ENCODE measurements around the gene AFG1L.

AFG1L gene

DNA sequence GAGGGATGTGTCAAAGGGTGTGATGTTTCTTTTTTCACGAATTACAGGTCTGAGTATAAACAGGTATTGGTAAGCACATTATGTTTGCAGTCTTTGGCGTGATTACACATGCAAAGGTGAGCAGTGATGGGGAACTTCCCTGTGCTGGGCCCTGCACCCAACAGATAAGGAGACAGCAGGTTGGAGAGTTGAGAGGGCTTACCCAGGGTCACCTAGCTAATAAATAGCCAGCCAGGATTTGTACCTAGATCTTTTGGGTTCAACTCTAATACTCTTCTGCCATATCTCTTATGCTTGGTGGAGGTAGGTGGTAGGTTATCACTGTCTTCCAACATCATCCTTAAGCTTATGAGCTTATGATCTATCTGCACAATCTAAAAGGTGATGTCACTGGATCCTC, 46.5 kb downstream of the AFG1L start:
- TF ChIP-seq JUND (IDR thresholded peaks at IDR 0.05; ENCODE audit: low read depth): no peak
- in situ Hi-C loops (cut with HindIII; ENCODE audit: low pct_unique_long_range_greater_than_20kb, low sequenced_read_pairs): no loop called here
- no peak for DNase-seq (ENCODE audit: low read depth in 1 of 2, low spot score in 1 of 2)

DNA sequence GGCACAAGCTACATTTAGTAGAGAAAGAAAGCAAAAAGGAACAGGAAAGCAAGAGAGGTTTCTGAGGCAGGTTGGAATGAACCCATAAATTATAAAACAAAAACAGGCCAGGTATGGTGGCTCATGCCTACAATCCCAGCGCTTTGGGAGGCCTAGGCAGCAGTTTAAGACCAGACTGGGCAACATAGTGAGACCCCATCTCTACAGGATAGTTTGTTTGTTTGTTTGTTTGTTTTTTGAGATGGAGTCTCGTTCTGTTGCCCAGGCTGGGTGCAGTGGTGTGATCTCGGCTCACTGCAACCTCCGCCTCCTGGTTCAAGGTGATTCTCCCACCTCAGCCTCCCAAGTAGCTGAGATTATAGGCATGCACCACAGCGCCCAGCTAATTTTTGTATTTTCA, 49.0 kb downstream of the AFG1L start:
- in situ Hi-C loops (cut with HindIII; ENCODE audit: low pct_unique_long_range_greater_than_20kb, low sequenced_read_pairs): no loop called here
- no peak for TF ChIP-seq JUND (IDR thresholded peaks at IDR 0.05; ENCODE audit: low read depth)
- no peak for DNase-seq (ENCODE audit: low read depth in 1 of 2, low spot score in 1 of 2)

DNA sequence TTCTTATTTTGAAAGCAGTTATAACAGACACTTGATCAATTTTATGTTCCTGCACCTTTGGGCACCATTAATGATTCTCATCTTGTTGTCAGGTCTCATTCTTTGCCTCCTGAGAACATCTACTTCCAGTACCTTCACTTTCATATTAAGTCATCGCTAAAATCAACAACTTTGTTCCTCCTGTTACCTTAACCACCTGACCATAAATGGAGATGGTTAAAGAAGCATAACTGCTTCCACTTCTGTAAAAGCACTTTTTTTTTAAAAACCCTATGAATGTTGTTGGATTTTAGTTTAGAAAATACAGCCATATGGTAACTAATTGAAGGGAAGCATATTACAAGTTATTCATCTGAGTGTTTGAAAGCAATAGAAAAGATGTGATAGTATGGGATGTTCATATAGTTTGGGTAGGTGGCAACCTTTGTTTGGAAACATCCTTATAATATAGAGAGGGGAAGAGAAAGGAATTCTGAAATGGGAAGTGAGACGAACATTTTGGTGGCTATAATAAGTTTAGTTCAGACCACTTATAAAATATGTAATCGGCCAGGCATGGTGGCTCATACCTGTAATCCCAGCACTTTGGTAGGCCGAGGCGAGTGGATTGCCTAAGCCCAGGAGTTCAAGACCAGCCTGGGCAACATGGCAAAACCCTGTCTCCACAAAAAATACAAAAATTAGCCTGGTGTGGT, 53.9 kb downstream of the AFG1L start:
- no peak for DNase-seq (ENCODE audit: low read depth in 1 of 2, low spot score in 1 of 2)
- TF ChIP-seq JUND (IDR thresholded peaks at IDR 0.05; ENCODE audit: low read depth): no peak
- in situ Hi-C loops (cut with HindIII; ENCODE audit: low pct_unique_long_range_greater_than_20kb, low sequenced_read_pairs): no loop called here

- TF ChIP-seq JUND (IDR thresholded peaks at IDR 0.05; ENCODE audit: low read depth): no peak
- no peak for DNase-seq (ENCODE audit: low read depth in 1 of 2, low spot score in 1 of 2)
- in situ Hi-C loops (cut with HindIII; ENCODE audit: low pct_unique_long_range_greater_than_20kb, low sequenced_read_pairs): no loop called here
These were observed 55.7 kb downstream of the AFG1L start for GRCh38 chr6:108350528-108350927.

DNA sequence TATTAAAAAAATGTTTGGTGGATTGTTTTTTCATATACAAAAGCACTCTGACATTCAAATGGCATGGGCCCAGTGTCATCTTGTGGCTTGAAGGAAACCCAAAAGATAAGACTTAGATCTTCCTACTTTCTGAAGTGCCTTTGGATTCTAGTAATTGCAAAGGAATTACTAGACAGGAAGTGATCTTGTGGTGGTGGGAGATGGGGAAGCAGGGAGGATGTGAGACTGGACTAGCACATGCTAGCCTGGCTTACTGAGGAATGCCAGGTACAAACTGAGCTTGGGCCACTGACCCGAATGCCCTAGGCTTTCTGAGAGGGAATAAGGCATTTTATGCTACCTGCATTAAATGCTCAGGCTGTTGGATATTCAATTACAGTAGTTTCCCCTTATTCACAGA, 59.0 kb downstream of the AFG1L start:
- in situ Hi-C loops (cut with HindIII; ENCODE audit: low pct_unique_long_range_greater_than_20kb, low sequenced_read_pairs): no loop called here

DNA sequence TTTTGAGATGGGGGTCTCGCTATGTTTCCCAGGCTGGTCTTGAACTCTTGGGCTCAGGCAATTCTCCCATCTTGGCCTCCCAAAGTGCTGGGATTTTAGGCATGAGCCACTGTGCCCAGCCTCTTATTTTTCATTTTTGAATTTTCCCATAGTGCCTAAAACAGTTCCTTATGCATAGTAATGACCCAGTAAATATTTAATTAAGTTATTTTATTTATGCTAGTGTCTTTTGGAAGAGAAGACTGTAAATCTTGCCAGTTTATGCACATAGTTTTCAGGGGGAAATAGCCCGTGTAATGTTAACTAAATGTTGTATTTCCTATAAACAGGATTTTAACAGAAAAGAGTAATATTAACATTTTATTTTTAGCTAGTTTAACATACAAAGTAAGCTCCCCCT, 60.3 kb downstream of the AFG1L start:
- no peak for DNase-seq (ENCODE audit: low read depth in 1 of 2, low spot score in 1 of 2)
- TF ChIP-seq JUND (IDR thresholded peaks at IDR 0.05; ENCODE audit: low read depth): no peak

More for the DNA sequence above, 59.0 kb downstream of the AFG1L start:
- DNase-seq (ENCODE audit: low read depth in 1 of 2, low spot score in 1 of 2): no peak
- TF ChIP-seq JUND (IDR thresholded peaks at IDR 0.05; ENCODE audit: low read depth): no peak

GRCh38 chr6:108355890-108356289, 61.0 kb downstream of the AFG1L start:
- TF ChIP-seq JUND (IDR thresholded peaks at IDR 0.05; ENCODE audit: low read depth): no peak
- DNase-seq (ENCODE audit: low read depth in 1 of 2, low spot score in 1 of 2): no peak
- in situ Hi-C loops (cut with HindIII; ENCODE audit: low pct_unique_long_range_greater_than_20kb, low sequenced_read_pairs): no loop called here

More for the DNA sequence above, 60.3 kb downstream of the AFG1L start:
- in situ Hi-C loops (cut with HindIII; ENCODE audit: low pct_unique_long_range_greater_than_20kb, low sequenced_read_pairs): no loop called here

- no peak for TF ChIP-seq JUND (IDR thresholded peaks at IDR 0.05; ENCODE audit: low read depth)
- peak in 1 of 2 experiments; percentile 7 for DNase-seq (ENCODE audit: low read depth in 1 of 2, low spot score in 1 of 2)
- in situ Hi-C loops (cut with HindIII; ENCODE audit: low pct_unique_long_range_greater_than_20kb, low sequenced_read_pairs): no loop called here
These were observed 65.3 kb downstream of the AFG1L start for GRCh38 chr6:108359901-108360882.

DNA sequence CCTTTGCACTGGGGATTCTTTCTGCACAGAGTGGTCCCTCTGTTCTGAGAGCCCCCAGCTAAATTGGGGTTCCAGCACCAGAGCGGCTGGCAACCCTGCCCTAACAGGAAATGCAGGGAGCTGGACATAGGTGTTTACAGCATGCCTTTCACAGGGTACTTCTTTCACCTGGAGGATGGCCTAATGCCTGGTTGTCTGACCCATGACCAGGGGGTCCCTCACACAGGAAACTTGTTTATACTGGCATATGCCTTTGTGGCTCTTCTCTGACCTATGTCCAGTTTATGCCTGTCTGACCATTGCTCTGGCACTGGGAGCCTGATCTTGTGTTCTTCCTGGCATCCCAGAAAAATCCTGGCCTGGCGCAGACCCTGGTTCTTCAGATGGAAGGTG, 66.1 kb downstream of the AFG1L start:
- no peak for TF ChIP-seq JUND (IDR thresholded peaks at IDR 0.05; ENCODE audit: low read depth)
- in situ Hi-C loops (cut with HindIII; ENCODE audit: low pct_unique_long_range_greater_than_20kb, low sequenced_read_pairs): no loop called here
- no peak for DNase-seq (ENCODE audit: low read depth in 1 of 2, low spot score in 1 of 2)

DNA sequence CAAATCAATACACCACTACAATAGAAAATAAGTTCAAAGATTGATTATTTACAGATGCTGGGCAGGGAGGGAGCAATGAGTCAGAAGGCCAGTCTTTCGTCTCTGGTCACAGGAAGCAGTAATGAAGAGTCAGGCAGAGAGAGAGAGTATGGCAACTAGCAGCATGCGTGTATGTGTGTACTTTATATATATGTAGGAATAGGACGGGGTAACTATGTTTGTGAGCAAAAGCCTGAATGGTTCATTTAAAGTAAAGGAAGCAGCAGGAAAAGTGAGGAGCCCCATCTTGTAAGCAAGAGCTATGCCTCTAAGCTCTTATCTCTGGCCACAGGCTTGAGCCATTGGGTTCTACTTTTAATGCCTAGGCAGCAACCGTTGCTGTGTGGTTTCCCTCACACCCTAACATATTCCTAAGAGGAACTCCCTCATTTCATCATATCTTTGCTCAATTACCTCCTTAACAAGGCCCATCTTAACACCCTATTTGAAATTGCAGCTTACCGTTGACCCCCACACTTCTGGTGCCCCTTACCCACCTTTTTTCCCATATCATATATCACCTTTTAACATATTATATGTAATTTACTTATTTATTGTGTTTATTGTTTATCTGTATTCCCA, 66.6 kb downstream of the AFG1L start:
- no peak for TF ChIP-seq JUND (IDR thresholded peaks at IDR 0.05; ENCODE audit: low read depth)
- in situ Hi-C loops (cut with HindIII; ENCODE audit: low pct_unique_long_range_greater_than_20kb, low sequenced_read_pairs): no loop called here
- DNase-seq (ENCODE audit: low read depth in 1 of 2, low spot score in 1 of 2): no peak

DNA sequence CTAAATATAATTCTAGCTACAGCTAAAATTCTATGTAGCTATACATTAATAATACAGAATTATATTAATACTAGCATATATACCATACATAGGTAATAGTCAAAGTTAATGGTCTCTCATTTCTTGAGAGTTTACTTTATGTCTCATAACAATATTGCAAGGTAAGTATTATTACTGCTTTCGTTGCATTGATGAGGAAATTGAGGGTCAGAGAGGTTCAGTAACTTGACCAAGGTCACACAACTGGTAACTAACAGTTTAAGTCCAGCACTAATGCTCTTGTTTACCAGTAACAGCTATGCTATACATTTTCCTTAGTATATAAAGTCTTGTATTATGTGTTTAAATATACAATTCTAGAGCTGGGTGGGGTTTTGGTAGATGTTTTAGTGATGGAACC, 67.6 kb downstream of the AFG1L start:
- in situ Hi-C loops (cut with HindIII; ENCODE audit: low pct_unique_long_range_greater_than_20kb, low sequenced_read_pairs): no loop called here
- no peak for TF ChIP-seq JUND (IDR thresholded peaks at IDR 0.05; ENCODE audit: low read depth)
- no peak for DNase-seq (ENCODE audit: low read depth in 1 of 2, low spot score in 1 of 2)

DNA sequence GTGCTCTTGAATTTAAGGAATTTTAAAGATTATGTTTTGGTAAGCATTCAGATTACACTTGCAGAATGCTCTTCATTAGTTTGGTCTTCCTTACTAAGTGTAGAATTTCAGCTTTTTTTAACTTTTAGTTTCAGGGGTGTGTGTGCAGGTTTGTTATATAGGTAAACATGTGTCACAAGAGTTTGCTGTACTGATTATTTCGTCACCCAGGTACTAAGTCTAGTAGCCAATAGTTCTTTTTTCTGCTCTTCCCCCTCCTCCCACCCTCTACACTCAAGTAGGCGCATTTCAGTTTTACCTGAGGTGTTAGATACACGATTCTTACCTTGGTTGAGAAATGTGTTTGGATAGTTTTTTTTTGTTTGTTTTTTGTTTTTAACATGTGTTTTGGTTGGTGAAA, 68.3 kb downstream of the AFG1L start:
- DNase-seq (ENCODE audit: low read depth in 1 of 2, low spot score in 1 of 2): no peak
- no peak for TF ChIP-seq JUND (IDR thresholded peaks at IDR 0.05; ENCODE audit: low read depth)
- in situ Hi-C loops (cut with HindIII; ENCODE audit: low pct_unique_long_range_greater_than_20kb, low sequenced_read_pairs): no loop called here

DNA sequence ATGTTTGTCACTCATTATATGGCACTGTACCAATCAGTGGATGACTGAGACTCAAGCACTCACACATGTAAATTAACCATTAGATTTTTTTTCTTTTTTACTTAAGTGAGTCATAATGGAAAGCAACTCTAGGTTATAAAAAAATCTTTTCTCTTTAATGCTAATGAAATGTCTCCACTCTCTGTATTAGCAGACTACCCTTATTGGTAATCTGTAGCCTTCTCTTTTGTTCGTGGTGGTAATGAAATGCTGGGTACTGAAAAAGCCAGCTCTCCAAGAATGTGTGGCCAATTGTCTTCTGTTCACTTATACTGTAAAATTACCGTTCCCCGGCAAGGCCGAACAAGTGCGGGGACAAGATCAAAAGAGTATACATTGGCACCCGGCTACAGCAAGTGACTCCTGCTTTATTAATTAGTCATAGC, 69.0 kb downstream of the AFG1L start:
- DNase-seq (ENCODE audit: low read depth in 1 of 2, low spot score in 1 of 2): no peak
- TF ChIP-seq JUND (IDR thresholded peaks at IDR 0.05; ENCODE audit: low read depth): no peak
- in situ Hi-C loops (cut with HindIII; ENCODE audit: low pct_unique_long_range_greater_than_20kb, low sequenced_read_pairs): no loop called here
